GM13976 (cell line): ENCODE results near the gene GNA14.
"Not testable (repeated sequence)": the region's sequence is repeated elsewhere in the genome, so short reads cannot be mapped to it uniquely, and the experiment has no call there.

Experiments used
- DNase-seq: peaks from one replicate; pipeline ENCODE4 v3.0.0; 2012; ENCODE audit warnings: low spot score
- in situ Hi-C: fragments of 300-500 bp; cut with MboI; formaldehyde crosslinking; loops from one replicate; pipeline ENCODE4 v1.12.0; 2022; ENCODE audit warnings: low sequenced_read_pairs, mixed read lengths, inconsistent platforms; ENCODE audit not compliant: unreplicated experiment
- TF ChIP-seq, protein P1 (sequence below): IDR thresholded peaks from 2 replicates; pipeline ENCODE4 v1.5.1; 2012; ENCODE audit warnings: borderline replicate concordance, mild to moderate bottlenecking; ENCODE audit not compliant: insufficient read depth; ENCODE audit errors: extremely low read depth, missing control alignments, control extremely low read depth

The GNA14 gene

DNA sequence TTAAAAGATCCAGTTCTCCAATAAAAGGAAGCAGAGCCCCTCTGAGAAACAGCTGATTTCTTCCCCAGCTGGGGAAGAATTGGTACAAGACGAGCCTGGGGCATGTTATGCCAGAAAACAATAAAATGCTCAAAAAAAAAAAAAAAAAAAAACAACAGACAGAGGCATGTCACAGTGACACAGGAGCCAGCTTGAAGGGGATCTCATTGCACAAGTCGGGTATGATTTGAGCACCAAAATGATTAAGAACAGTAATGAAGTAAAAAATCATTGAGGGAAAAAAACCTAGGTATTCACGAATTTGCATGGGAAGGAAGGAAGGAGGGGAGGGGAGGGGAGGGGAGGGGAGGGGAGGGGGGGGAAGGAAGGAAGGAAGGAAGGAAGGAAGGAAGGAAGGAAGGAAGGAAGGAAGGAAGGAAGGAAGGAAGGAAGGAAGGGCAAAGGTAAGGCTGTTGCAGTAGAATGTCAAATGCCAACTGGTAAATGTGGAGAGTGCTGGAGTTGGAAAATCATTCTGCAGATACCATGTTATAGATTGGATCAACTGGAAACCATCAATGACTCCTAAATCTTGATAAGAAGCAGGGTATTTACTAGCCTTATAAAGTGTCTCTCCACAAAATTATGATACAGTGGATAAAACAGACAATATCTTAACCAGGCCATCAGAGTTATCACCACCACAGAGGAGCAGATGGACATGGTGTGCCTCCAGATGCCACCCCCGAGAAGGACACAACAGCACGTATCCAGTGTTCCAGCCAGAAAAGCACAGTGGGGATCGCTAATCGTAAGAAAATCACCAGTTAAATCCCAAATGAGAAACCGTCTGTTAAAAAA lies 7.2 kb downstream of the GNA14 start:
- DNase-seq = no peak
- in situ Hi-C loops = no loop called here
- TF ChIP-seq, protein P1, sequence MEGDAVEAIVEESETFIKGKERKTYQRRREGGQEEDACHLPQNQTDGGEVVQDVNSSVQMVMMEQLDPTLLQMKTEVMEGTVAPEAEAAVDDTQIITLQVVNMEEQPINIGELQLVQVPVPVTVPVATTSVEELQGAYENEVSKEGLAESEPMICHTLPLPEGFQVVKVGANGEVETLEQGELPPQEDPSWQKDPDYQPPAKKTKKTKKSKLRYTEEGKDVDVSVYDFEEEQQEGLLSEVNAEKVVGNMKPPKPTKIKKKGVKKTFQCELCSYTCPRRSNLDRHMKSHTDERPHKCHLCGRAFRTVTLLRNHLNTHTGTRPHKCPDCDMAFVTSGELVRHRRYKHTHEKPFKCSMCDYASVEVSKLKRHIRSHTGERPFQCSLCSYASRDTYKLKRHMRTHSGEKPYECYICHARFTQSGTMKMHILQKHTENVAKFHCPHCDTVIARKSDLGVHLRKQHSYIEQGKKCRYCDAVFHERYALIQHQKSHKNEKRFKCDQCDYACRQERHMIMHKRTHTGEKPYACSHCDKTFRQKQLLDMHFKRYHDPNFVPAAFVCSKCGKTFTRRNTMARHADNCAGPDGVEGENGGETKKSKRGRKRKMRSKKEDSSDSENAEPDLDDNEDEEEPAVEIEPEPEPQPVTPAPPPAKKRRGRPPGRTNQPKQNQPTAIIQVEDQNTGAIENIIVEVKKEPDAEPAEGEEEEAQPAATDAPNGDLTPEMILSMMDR = no peak

GRCh38 chr9:77632652-77633051 lies 15.5 kb downstream of the GNA14 start:
- in situ Hi-C loops = no loop called here
- TF ChIP-seq, protein P1 = no peak
- no peak for DNase-seq

DNA sequence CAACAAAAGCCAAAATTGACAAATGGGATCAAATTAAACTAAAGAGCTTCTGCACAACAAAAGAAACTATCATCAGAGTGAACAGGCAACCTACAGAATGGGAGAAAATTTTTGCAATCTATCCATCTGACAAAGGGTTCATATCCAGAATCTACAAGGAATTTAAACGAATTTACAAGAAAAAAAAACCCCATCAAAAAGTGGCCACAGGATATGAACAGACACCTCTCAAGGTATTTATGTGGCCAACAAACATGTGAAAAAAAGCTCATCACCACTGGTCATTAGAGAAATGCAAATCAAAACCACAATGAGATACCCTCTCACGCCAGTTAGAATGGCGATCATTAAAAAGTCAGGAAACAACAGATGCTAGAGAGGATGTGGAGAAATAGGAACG lies 19.3 kb downstream of the GNA14 start:
- DNase-seq, in situ Hi-C loops: not testable (repeated sequence)

DNA sequence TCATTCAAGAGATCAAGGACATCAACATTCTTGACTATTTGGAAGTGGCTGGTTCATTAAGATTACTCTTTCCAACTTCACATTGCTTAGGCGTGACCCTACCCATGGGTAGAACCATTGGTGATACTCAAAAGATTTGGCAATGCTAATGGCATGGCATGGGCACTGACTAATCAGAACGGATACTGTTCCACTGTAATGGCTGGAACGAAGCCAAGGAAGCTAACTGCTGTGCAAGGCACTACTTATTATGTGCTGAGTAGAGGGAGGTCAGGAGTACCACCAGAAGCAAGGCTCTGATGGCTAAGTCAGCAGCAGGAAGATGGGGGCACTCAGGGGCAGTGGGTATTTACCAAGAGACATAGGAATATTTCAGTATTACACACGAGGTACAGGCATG lies 31.9 kb downstream of the GNA14 start:
- in situ Hi-C loops = no loop called here
- TF ChIP-seq, protein P1 = no peak
- no peak for DNase-seq

DNA sequence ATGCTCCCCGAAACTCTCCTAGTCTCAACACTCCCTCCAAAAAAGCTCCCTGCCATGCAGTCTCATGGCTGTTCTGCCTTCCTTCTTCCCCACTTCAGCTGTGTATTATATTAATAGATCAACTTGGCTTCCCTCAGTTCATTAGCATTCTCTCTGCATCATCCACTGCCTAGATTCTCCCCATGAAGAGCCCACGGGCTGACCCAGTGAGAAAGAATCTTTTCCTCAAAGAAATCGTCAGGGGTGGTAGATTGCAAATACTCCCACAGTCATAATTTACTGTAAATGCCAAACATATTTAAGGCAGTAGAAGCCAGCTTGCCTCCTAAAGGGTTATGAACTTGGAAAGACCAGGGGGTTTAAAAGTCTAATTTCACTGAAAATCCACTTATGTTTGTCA lies 33.5 kb downstream of the GNA14 start:
- no peak for DNase-seq
- in situ Hi-C loops = no loop called here

DNA sequence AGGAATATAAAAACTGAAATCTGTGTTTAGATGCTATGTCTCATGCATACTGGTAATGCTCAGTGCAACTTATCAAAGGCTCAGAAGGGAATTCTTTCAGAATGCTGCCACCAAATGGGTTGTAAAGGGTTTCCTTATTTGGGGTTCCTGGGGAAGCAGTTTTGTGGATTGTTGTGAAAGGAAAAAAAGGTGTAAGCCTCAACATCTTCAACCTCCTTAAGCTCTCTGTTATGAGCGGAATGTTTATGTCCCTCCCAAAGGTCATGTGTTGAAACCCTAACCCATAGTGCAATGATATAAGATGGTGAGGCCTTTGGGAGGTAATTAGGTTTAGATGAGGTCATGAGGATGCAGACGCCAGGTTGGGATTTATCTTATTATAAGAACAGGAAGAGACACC lies 41.6 kb downstream of the GNA14 start:
- TF ChIP-seq, protein P1 = no peak
- DNase-seq = no peak
- in situ Hi-C loops = no loop called here

More for the DNA sequence above, 33.5 kb downstream of the GNA14 start:
- TF ChIP-seq, protein P1 = no peak

- TF ChIP-seq, protein P1 = no peak
- in situ Hi-C loops = no loop called here
- DNase-seq = no peak
Observed at GRCh38 chr9:77605449-77606220, 42.5 kb downstream of the GNA14 start.
